DOHH2 (cell line): ENCODE measurements around the gene GREM1.

Experiments
- H3F3A ChIP-seq: fragments of 200-600 bp; sonication (generic), shearing (Covaris generic); 2 replicates; pipeline ENCODE4 v1.6.0; 2016; ENCODE audit warnings: antibody characterized with exemption, mild to moderate bottlenecking; ENCODE audit not compliant: control insufficient read depth, insufficient read depth
- H3K27ac ChIP-seq: fragments of 200-600 bp; sonication (generic); 2 replicates; pipeline ENCODE4 v1.5.1; 2014; ENCODE audit warnings: low read depth, mild to moderate bottlenecking, low read length, moderate library complexity
- H3K27me3 ChIP-seq: fragments of 200-600 bp; sonication (generic); 2 replicates; pipeline ENCODE4 v1.6.1; 2014; ENCODE audit warnings: mild to moderate bottlenecking, low read length, mixed read lengths; ENCODE audit not compliant: control insufficient read depth
- H3K36me3 ChIP-seq: fragments of 200-600 bp; sonication (generic); 2 replicates; pipeline ENCODE4 v1.6.1; 2014; ENCODE audit warnings: mild to moderate bottlenecking, low read length, moderate library complexity, mixed read lengths; ENCODE audit not compliant: control insufficient read depth
- H3K4me1 ChIP-seq: fragments of 200-600 bp; sonication (generic); 2 replicates; pipeline ENCODE4 v1.6.1; 2014; ENCODE audit warnings: mild to moderate bottlenecking, low read length, mixed read lengths; ENCODE audit not compliant: control insufficient read depth
- H3K4me2 ChIP-seq: fragments of 200-600 bp; sonication (generic); 2 replicates; pipeline ENCODE4 v1.6.0; 2014; ENCODE audit warnings: mild to moderate bottlenecking, low read length, moderate library complexity
- H3K4me3 ChIP-seq: fragments of 200-600 bp; sonication (generic); 2 replicates; pipeline ENCODE4 v1.5.1; 2014; ENCODE audit warnings: mild to moderate bottlenecking, low read length, mixed read lengths
- H3K79me2 ChIP-seq: fragments of 200-600 bp; sonication (generic); 2 replicates; pipeline ENCODE4 v1.6.1; 2014; ENCODE audit warnings: mild to moderate bottlenecking, low read length, mixed read lengths; ENCODE audit not compliant: control insufficient read depth
- H3K9me2 ChIP-seq: fragments of 200-600 bp; sonication (generic); replicated peaks from 2 replicates; pipeline ENCODE4 v1.6.1; 2014; ENCODE audit warnings: mild to moderate bottlenecking, low read length, mixed read lengths; ENCODE audit not compliant: control insufficient read depth
- H3K9me3 ChIP-seq: fragments of 200-600 bp; sonication (generic); 2 replicates; pipeline ENCODE4 v1.6.1; 2014; ENCODE audit warnings: antibody characterized with exemption, low read length, mixed read lengths; ENCODE audit not compliant: control insufficient read depth, insufficient read depth
- H4K20me1 ChIP-seq: fragments of 200-600 bp; sonication (generic); 2 replicates; pipeline ENCODE4 v1.6.0; 2014; ENCODE audit warnings: low read depth, mild to moderate bottlenecking, antibody characterized with exemption, low read length, moderate library complexity; ENCODE audit not compliant: control insufficient read depth, insufficient read depth
- EZH2phosphoT487 ChIP-seq: fragments of 200-600 bp; sonication (generic); IDR thresholded peaks from 2 replicates; pipeline ENCODE4 v1.6.1; 2017; ENCODE audit warnings: borderline replicate concordance, mild to moderate bottlenecking, antibody characterized with exemption, low read length, moderate library complexity, mixed read lengths
- TF ChIP-seq, protein P1 (sequence below): fragments of 200-600 bp; sonication (generic); IDR thresholded peaks from one replicate; pipeline ENCODE4 v1.5.1; 2014; ENCODE audit warnings: antibody characterized with exemption, mild to moderate bottlenecking, low read depth, low read length; ENCODE audit not compliant: poor library complexity, severe bottlenecking

The GREM1 gene

GRCh38 chr15:32766101-32766500 lies 48.3 kb downstream of the GREM1 start:
- H3K27me3 ChIP-seq: peaks cover 3% of the 10 kb centered on the region; the same call in 1 of the 2 replicates
- H3K4me1 ChIP-seq: no peaks in the 10 kb centered on the region
- no peak overlapping the region for H3K4me2 ChIP-seq
- TF ChIP-seq, protein P1, sequence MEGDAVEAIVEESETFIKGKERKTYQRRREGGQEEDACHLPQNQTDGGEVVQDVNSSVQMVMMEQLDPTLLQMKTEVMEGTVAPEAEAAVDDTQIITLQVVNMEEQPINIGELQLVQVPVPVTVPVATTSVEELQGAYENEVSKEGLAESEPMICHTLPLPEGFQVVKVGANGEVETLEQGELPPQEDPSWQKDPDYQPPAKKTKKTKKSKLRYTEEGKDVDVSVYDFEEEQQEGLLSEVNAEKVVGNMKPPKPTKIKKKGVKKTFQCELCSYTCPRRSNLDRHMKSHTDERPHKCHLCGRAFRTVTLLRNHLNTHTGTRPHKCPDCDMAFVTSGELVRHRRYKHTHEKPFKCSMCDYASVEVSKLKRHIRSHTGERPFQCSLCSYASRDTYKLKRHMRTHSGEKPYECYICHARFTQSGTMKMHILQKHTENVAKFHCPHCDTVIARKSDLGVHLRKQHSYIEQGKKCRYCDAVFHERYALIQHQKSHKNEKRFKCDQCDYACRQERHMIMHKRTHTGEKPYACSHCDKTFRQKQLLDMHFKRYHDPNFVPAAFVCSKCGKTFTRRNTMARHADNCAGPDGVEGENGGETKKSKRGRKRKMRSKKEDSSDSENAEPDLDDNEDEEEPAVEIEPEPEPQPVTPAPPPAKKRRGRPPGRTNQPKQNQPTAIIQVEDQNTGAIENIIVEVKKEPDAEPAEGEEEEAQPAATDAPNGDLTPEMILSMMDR: no peak
- TF ChIP-seq EZH2phosphoT487: no peak
- H3K9me3 ChIP-seq: no peaks in the 10 kb centered on the region
- no peaks in the 10 kb centered on the region for H3K9me2 ChIP-seq
- no peaks in the 10 kb centered on the region for H3F3A ChIP-seq
- H3K36me3 ChIP-seq: no peaks in the 10 kb centered on the region
- no peak overlapping the region for H3K27ac ChIP-seq
- H3K79me2 ChIP-seq: no peaks in the 10 kb centered on the region
- no peaks in the 10 kb centered on the region for H4K20me1 ChIP-seq
- no peak overlapping the region for H3K4me3 ChIP-seq

GRCh38 chr15:32767236-32767635 lies 49.4 kb downstream of the GREM1 start:
- Histone ChIP-seq H3K4me1 (no peaks in the 10 kb centered on the region), H3K27me3 (peaks cover 3% of the 10 kb centered on the region; the same call in 1 of the 2 replicates), H3K9me3 (no peaks in the 10 kb centered on the region), H3K4me2 (no peak overlapping the region), H3K36me3 (no peaks in the 10 kb centered on the region), H3K79me2 (no peaks in the 10 kb centered on the region), H3K27ac (no peak overlapping the region), H3F3A (no peaks in the 10 kb centered on the region), H3K9me2 (no peaks in the 10 kb centered on the region), H4K20me1 (no peaks in the 10 kb centered on the region), H3K4me3 (no peak overlapping the region)
- TF ChIP-seq, protein P1: no peak
- TF ChIP-seq EZH2phosphoT487: no peak

GRCh38 chr15:32774022-32774421 lies 56.2 kb downstream of the GREM1 start:
- H3K4me2 ChIP-seq: no peak overlapping the region

More at GRCh38 chr15:32774022-32774421, 56.2 kb downstream of the GREM1 start:
- no peak overlapping the region for H3K4me3 ChIP-seq
- H3K79me2 ChIP-seq: no peaks in the 10 kb centered on the region
- H3F3A ChIP-seq: no peaks in the 10 kb centered on the region
- H3K9me2 ChIP-seq: no peaks in the 10 kb centered on the region
- no peak for TF ChIP-seq EZH2phosphoT487
- TF ChIP-seq, protein P1: no peak
- no peaks in the 10 kb centered on the region for H4K20me1 ChIP-seq
- H3K36me3 ChIP-seq: no peaks in the 10 kb centered on the region
- H3K27me3 ChIP-seq: no peaks in the 10 kb centered on the region
- no peak overlapping the region for H3K27ac ChIP-seq
- no peaks in the 10 kb centered on the region for H3K4me1 ChIP-seq
- no peaks in the 10 kb centered on the region for H3K9me3 ChIP-seq
